Measurements from ENCODE around the gene DYNLT4.

- no peak for TF ChIP-seq CTCF (conservative IDR thresholded peaks at IDR 0.05)
- no peak for TF ChIP-seq EZH2 (IDR thresholded peaks at IDR 0.05; ENCODE audit: low read depth)
Measured at GRCh38 chr1:44808938-44809917, 2.1 kb upstream of the DYNLT4 start.

Data from PC-9 (cell line).